ENCODE data around the gene ARF6.
"Not testable (repeated sequence)": the region's sequence is repeated elsewhere in the genome, so short reads cannot be mapped to it uniquely, and the experiment has no call there.

The ARF6 gene

DNA sequence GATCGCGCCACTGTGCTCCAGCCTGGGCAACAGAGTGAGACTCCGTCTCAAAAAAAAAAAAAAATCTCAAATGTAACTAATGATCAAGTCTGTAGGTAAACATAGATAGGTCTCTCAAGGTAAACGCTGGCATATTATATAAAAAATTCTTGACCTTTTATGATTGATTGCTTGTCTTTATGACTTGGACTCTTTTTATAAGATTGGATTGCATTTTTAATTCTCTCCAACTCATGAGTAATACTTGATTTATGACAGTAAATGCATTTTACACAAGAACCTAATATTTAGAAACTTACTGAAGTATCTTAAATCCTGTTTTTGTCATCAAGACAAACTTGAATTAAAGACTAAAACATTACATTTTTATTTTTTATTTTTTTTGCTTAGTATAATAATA, 16.1 kb downstream of the ARF6 start:
- DNase-seq: no peak

GRCh38 chr14:49915085-49915484, 22.2 kb downstream of the ARF6 start:
- no peak for DNase-seq

GRCh38 chr14:49918706-49919105, 25.8 kb downstream of the ARF6 start:
- no peak for DNase-seq

GRCh38 chr14:49919825-49920659, 27.2 kb downstream of the ARF6 start:
- no peak for DNase-seq

GRCh38 chr14:49920935-49921334, 28.1 kb downstream of the ARF6 start:
- no peak for DNase-seq

GRCh38 chr14:49921401-49921800, 28.5 kb downstream of the ARF6 start:
- no peak for DNase-seq

DNA sequence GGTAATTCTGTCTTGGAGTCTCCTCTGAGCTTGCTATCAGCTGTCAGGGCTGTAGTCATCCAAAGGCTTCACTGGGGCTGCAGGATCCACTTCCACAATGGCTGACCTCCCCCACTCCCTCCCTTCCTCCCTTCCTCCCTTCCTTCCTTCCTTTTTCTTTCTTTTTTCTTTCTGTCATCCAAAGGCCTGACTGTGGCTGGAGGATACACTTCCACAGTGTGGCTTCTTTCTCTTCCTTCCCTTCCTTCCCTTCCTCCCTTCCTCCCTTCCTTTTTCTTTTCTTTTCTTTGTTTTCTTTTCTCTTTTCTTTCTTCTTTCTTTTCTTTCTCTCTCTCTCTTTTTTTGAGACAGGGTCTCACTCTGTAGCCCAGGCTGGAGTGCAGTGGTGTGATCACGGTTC, 30.6 kb downstream of the ARF6 start:
- no peak for DNase-seq

- DNase-seq: no peak
Observed at GRCh38 chr14:49923881-49924280, 31.0 kb downstream of the ARF6 start.

DNA sequence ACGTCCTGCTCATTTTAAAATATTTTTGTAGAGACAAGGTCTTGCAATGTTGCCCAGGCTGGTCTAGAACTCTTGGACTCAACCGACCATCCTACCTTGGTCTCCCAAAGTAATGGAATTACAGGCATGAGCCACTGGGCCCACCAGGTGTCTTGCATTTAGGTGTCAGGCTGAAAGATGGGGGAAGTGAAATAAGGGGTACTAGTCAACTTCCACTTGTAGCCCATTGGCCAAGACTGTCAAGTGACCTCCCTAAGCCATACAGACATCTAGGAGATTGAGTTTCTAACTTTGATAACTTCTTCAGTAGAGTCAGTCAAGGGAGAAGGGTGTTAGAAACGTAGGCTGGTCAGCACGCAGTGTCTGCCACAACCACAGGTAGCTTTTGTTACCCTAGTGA, 32.0 kb downstream of the ARF6 start:
- DNase-seq: no peak

DNA sequence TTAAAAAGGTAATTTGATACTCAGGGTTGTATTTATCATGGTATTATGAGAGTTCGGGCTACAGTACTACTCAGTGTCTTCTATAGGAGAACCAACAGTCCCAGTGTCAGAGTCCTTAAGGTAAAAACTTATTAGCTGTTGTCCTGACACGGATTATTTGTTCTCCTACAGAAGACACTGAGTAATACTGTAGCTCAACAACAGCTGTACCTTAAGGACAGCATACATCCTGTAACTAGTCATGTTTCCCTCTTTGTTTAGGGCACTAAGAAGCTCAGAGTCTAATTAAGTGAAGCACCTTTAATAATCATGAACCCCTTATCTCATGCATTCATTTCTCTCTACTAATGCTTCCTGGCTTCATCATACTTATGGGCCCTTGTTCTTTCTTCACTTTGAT, 33.9 kb downstream of the ARF6 start:
- DNase-seq: no peak

GRCh38 chr14:49928015-49928414, 35.1 kb downstream of the ARF6 start:
- no peak for DNase-seq

- DNase-seq: no peak
Observed at GRCh38 chr14:49930720-49931119, 37.8 kb downstream of the ARF6 start.

- no peak for DNase-seq
Observed at GRCh38 chr14:49931523-49931922, 38.6 kb downstream of the ARF6 start.

DNA sequence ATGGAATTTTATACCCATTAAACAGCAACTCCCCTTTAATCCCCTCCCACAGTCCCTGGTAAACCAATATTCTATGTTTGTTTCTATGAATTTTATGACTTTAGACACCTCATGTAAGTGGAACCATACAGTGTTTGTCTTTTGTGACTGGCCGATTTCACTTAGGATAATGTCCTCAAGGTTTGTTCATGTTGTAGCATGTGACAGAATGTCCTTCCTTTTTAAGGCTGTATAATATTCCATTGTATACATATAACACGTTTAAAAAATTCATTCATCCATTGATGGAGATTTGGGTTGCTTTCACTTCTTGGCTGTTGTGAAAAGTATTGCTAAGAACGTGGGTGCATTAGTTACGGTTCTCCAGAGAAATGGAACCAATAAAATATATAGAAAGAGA, 40.2 kb downstream of the ARF6 start:
- no peak for DNase-seq

GRCh38 chr14:49933704-49934103, 40.8 kb downstream of the ARF6 start:
- no peak for DNase-seq

DNA sequence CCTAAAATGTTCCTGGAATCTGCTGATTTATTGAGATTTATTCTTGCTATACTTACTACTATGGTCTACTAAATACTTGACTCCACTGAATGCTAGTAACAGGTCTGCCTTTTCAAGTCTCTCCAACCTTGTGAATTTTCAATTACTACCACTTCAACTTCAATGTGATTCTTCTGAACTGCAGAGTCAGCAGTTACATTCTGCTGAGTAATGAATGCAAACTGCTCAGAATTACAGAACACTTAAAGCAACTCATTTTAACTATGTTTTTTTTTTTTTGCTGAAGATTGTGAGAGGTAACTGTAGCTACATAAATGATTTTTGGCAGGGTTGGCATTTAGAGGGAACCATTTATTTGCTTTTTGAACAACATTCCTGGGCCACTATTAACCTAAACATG, 41.8 kb downstream of the ARF6 start:
- no peak for DNase-seq

- DNase-seq: no peak
Observed at GRCh38 chr14:49935526-49935925, 42.6 kb downstream of the ARF6 start.

GRCh38 chr14:49936246-49936645, 43.4 kb downstream of the ARF6 start:
- DNase-seq: not testable (repeated sequence)

GRCh38 chr14:49936882-49937281, 44.0 kb downstream of the ARF6 start:
- DNase-seq: not testable (repeated sequence)

GRCh38 chr14:49939215-49939614, 46.3 kb downstream of the ARF6 start:
- not testable (repeated sequence) for DNase-seq

- no peak for DNase-seq
Observed at GRCh38 chr14:49939884-49940510, 47.1 kb downstream of the ARF6 start.

DNA sequence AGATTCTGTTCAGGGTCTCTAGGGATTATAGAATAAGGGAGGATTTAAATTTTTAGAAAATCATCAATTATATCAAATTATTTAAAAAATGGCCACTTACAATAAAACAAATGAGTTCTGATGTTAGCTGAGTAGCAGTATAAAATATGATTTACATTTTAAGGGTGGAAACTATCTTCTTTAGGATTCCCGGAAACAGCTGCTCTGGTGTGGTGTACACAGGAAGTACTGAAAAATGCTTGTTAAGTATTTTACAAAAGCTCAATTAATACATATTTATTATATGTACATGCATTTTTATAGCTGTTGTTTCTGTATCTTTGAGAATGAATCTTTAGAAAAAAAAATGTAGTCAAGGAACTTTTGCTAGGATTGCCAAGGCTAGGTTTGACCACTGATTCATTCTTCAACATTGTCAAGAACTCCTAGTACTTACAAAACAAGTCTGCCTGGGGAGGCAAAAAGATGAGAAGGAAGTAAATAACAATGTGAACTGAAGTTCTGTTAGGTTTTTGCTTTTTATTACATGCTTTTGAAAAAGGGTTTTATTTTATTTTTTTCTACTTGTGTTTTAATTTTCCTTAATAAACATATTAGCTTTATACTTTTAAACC, 48.0 kb downstream of the ARF6 start:
- DNase-seq: peak; percentile 58

- DNase-seq: no peak
Observed at GRCh38 chr14:49942090-49942489, 49.2 kb downstream of the ARF6 start.

- DNase-seq: no peak
Observed at GRCh38 chr14:49944501-49944900, 51.6 kb downstream of the ARF6 start.
